Lung (tissue), 12 donors: ENCODE data around the gene ECT2. TPM values are rescaled to one million over a fixed set of nuclear protein-coding genes. Genes with fewer than 3 reads are reported as not detected.

Experiments used
- ATAC-seq: fragments of 200-7000 bp; cut with Tn5 transposase; one replicate; pipeline ENCODE4 v1.9.1; 2020; ENCODE audit warnings: moderate number of reproducible peaks; ENCODE audit not compliant: insufficient read depth, low FRiP score
- DNase-seq, 3 donors: peaks; one replicate each; pipeline ENCODE4 v3.0.0-alpha.2; 2013 to 2017
- H3K27ac ChIP-seq, 2 donors: one replicate each; pipeline ENCODE4 v1.5.1; 2013; ENCODE audit warnings: mild to moderate bottlenecking in 2 of 2, moderate library complexity in 2 of 2, control low read depth in 1 of 2, inconsistent platforms in 1 of 2, low read depth in 1 of 2, low read length in 1 of 2
- H3K27me3 ChIP-seq, 3 donors: one replicate each; pipeline ENCODE4 v1.5.1; 2013; ENCODE audit warnings: low read length in 2 of 3; ENCODE audit not compliant: control insufficient read depth in 3 of 3, insufficient read depth in 3 of 3
- H3K36me3 ChIP-seq, 4 donors: one replicate each; pipeline ENCODE4 v1.5.1; 2013; ENCODE audit warnings: low read length in 4 of 4, mild to moderate bottlenecking in 1 of 4, moderate library complexity in 1 of 4; ENCODE audit not compliant: control insufficient read depth in 4 of 4, insufficient read depth in 4 of 4
- H3K4me1 ChIP-seq, 5 donors: one replicate each; pipeline ENCODE4 v1.5.1; 2013; ENCODE audit warnings: low read length in 5 of 5, mild to moderate bottlenecking in 2 of 5, moderate library complexity in 1 of 5; ENCODE audit not compliant: control insufficient read depth in 5 of 5, insufficient read depth in 5 of 5
- H3K4me3 ChIP-seq: one replicate; pipeline ENCODE4 v1.5.1; 2013; ENCODE audit warnings: mild to moderate bottlenecking, control low read depth, moderate library complexity
- H3K9ac ChIP-seq, 2 donors: one replicate each; pipeline ENCODE4 v1.5.1; 2013; ENCODE audit warnings: low read length in 2 of 2, control low read depth in 1 of 2; ENCODE audit not compliant: insufficient read depth in 1 of 2
- H3K9me3 ChIP-seq, 4 donors: one replicate each; pipeline ENCODE4 v1.5.1; 2013; ENCODE audit warnings: low read length in 3 of 4, mild to moderate bottlenecking in 1 of 4, moderate library complexity in 1 of 4; ENCODE audit not compliant: control insufficient read depth in 4 of 4, insufficient read depth in 3 of 4
- WGBS, 2 donors: extraction: QIAGEN DNeasy Blood & Tissue Kit; methylation state at CpG; one replicate each; pipeline ENCODE4 v1.1.7; 2013; 5-methylcytosine and 5-hydroxymethylcytosine counted together
- polyA plus RNA-seq, 2 donors: library from polyadenylated mRNA; stranded (reverse); fragments of 200-250 nt; gene quantifications; one replicate each; pipeline ENCODE4 v1.2.1, GENCODE V29; 2013
- total RNA-seq, 2 donors: library from RNA; depleted of rRNA in 1 of 2; stranded (reverse); fragments of >200 nt in 1 of 2; gene quantifications; one replicate each; pipeline ENCODE4 v1.2.1, GENCODE V29; 2014 to 2021
- TF ChIP-seq, protein P1 (sequence below): IDR thresholded peaks from 2 replicates; pipeline ENCODE4 v1.5.1; 2012; ENCODE audit warnings: mild to moderate bottlenecking; ENCODE audit errors: control extremely low read depth, extremely low read depth
- donor health status: control.
- donor health status: control.
- donor health status: Bipolar disorder and iron deficiency.
- donor health status: healthy.
- donor health status: DM: yes; HTN: yes; CAD: no.

Gene ECT2
- total and polyA plus RNA-seq, 4 donors = 4.2 to 19.5 (median 8.5) TPM

DNA sequence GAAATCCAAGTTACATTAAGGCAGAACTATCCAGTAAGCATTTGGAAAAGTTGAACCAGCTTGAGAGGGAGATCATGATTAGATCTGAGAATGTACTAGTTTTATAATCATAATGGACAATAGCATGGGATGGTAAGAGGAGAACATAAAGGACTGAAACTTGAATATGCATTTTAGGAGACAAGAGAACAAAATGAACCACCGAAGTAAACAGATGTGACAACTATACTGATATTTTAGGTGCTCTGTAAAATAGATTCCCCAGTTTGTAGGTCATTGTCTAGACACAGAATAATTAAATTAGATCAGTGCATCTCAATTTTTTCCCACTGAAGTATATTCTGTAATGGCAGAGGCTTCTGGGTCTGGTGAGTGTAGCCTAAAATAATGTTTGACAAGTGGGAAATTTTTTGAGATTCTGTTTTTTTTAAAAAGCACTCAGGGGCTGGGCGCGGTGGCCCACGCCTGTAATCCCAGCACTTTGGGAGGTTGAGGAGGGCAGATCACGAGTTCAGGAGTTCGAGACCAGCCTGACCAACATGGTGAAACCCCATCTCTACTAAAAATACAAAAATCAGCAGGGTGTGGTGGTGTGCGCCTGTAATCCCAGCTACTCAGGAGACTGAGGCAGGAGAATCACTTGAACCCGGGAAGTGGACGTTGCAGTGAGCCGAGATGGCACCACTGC lies 16.3 kb downstream of the ECT2 start:
- TF ChIP-seq, protein P1, sequence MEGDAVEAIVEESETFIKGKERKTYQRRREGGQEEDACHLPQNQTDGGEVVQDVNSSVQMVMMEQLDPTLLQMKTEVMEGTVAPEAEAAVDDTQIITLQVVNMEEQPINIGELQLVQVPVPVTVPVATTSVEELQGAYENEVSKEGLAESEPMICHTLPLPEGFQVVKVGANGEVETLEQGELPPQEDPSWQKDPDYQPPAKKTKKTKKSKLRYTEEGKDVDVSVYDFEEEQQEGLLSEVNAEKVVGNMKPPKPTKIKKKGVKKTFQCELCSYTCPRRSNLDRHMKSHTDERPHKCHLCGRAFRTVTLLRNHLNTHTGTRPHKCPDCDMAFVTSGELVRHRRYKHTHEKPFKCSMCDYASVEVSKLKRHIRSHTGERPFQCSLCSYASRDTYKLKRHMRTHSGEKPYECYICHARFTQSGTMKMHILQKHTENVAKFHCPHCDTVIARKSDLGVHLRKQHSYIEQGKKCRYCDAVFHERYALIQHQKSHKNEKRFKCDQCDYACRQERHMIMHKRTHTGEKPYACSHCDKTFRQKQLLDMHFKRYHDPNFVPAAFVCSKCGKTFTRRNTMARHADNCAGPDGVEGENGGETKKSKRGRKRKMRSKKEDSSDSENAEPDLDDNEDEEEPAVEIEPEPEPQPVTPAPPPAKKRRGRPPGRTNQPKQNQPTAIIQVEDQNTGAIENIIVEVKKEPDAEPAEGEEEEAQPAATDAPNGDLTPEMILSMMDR = no peak
- WGBS, 2 donors = 97 to 99% methylated on average over 10 of the region's 10 CpGs
- ATAC-seq = no peak
- Histone ChIP-seq H3K9ac (no peak overlapping the region), H3K9me3 (no peaks in the 10 kb centered on the region), H3K27me3 (no peaks in the 10 kb centered on the region), H3K27ac (no peak overlapping the region), H3K4me3 (no peak overlapping the region), H3K4me1 (no peaks in the 10 kb centered on the region), H3K36me3 (peaks cover 0 to 8% (median 6%) of the 10 kb centered on the region in 4 donors)
- DNase-seq = no peak

DNA sequence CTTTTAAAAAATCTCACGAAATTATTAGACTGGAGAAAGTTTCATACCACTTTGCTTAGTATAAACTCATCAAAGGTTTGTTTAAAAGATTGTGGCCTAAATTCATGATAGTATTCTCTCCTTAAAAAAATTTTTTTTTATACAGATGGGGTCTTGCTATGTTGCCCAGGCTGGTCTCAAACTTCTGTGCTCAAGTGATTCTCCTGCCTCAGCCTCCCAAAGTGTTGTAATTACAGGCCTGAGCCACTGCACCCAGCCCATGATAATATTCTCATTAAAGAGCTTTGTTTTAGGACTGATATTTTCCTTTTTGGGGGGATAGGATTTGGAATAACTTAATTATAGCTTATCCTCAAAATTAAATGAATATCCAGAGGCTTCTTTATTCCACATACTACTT lies 19.9 kb downstream of the ECT2 start:
- Histone ChIP-seq H3K9me3 (no peaks in the 10 kb centered on the region), H3K27me3 (no peaks in the 10 kb centered on the region), H3K27ac (no peak overlapping the region), H3K4me3 (no peak overlapping the region), H3K4me1 (no peaks in the 10 kb centered on the region), H3K9ac (no peak overlapping the region), H3K36me3 (peaks cover 0 to 8% (median 2%) of the 10 kb centered on the region in 4 donors)
- DNase-seq = no peak
- no peak for ATAC-seq
- TF ChIP-seq, protein P1 = no peak
- 97% methylated on average over 1 of the region's 1 CpG for WGBS, 2 donors

DNA sequence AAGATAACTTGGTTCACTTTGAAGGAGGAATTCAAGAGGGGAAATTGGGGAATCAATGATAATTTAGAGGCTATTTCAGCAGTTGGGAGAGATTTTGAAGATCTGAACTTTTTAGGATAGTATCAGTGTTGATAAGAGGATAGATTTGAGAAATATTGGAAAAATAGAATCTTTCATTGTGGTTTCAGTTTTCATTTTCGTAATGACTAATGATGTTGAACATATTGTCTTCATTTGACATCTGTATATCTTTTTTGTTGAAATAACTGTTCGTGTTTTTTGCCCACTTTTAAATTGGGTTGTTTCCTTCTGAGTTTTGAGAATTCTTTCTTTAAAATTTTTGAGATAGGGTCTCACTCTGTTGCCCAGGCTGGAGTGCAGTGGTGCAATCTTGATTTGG lies 21.1 kb downstream of the ECT2 start:
- TF ChIP-seq, protein P1 = no peak
- 95 to 97% methylated on average over 2 of the region's 2 CpGs for WGBS, 2 donors
- Histone ChIP-seq H3K4me1 (no peaks in the 10 kb centered on the region), H3K36me3 (peaks cover 0 to 12% (median 2%) of the 10 kb centered on the region in 4 donors), H3K9ac (no peak overlapping the region), H3K4me3 (no peak overlapping the region), H3K27ac (no peak overlapping the region), H3K27me3 (no peaks in the 10 kb centered on the region), H3K9me3 (no peaks in the 10 kb centered on the region)
- DNase-seq = no peak
- no peak for ATAC-seq
